HCT116 (cell line): Measurements from ENCODE around the gene CCDC61. TPM values are rescaled to one million over a fixed set of nuclear protein-coding genes. Genes with fewer than 3 reads are reported as not detected.

Experiments used
- ATAC-seq: fragments of 200-7000 bp; cut with Tn5 transposase; 2 replicates; pipeline ENCODE4 v1.9.1; 2020; ENCODE audit warnings: mild to moderate bottlenecking, moderate library complexity
- BruUV-seq: library from RNA; stranded (reverse); fragments of 400-500 nt; replicated peaks from 2 replicates; lab custom pipeline; 2021; lab: Mats Ljungman, UMichigan
- CTCF ChIA-PET: fragments of 300-600 bp; sonication (Branson Sonifier 250); formaldehyde crosslinking; loops from one replicate; lab custom pipeline; 2021; ENCODE audit warnings: antibody characterized with exemption; lab: Charles Lee
- POLR2A ChIA-PET: fragments of 300-600, 350-600 bp; sonication (Branson Sonifier 250); formaldehyde crosslinking; loops from one replicate; lab custom pipeline; 2021; ENCODE audit warnings: antibody characterized with exemption; lab: Charles Lee
- RAD21 ChIA-PET, 2 experiments: fragments of 300-600 bp; sonication (Branson Sonifier 250); formaldehyde crosslinking; loops; one replicate each; lab custom pipeline; 2023; ENCODE audit warnings: low total read pairs in 2 of 2; ENCODE audit not compliant: uncharacterized antibody in 2 of 2, unreplicated experiment in 2 of 2, low non-redundant PET in 1 of 2; lab: Charles Lee
- DNase-seq: peaks from one replicate; pipeline ENCODE4 v3.0.0-alpha.2; 2010; ENCODE audit warnings: low read depth, low spot score
- H2AFZ ChIP-seq: fragments of 200-600 bp; shearing (Covaris generic), sonication (generic); 2 replicates; pipeline ENCODE4 v1.6.1; 2017; ENCODE audit warnings: low read depth, mixed run types, mixed read lengths, antibody characterized with exemption, low read length; ENCODE audit not compliant: poor library complexity, severe bottlenecking
- H3K27ac ChIP-seq: 2 replicates; pipeline ENCODE4 v1.5.1; 2012; ENCODE audit warnings: low read depth, low read length
- H3K27me3 ChIP-seq: fragments of 200-600 bp; sonication (generic); 2 replicates; pipeline ENCODE4 v1.6.1; 2016; ENCODE audit warnings: mixed run types, low read length, mixed read lengths; ENCODE audit not compliant: insufficient read depth
- H3K36me3 ChIP-seq, 2 experiments: fragments of 200-500 bp in 1 of 2; fragments of 200-600 bp in 1 of 2; sonication (Bioruptor generic) in 1 of 2; sonication (generic) in 1 of 2; 2 replicates each; pipeline versions ENCODE4 v1.5.1 to v1.6.1; 2014 to 2016; ENCODE audit warnings: low read length in 2 of 2, inconsistent platforms in 1 of 2, mixed read lengths in 1 of 2, mixed run types in 1 of 2; ENCODE audit not compliant: insufficient read depth in 2 of 2, control insufficient read depth in 1 of 2
- H3K4me1 ChIP-seq, 2 experiments: fragments of 200-600 bp in 1 of 2; sonication (generic) in 1 of 2; 2 replicates each; pipeline versions ENCODE4 v1.5.1 to v1.6.1; 2012 to 2017; ENCODE audit warnings: low read length in 2 of 2, inconsistent platforms in 1 of 2, mild to moderate bottlenecking in 1 of 2, mixed read lengths in 1 of 2, mixed run types in 1 of 2, moderate library complexity in 1 of 2; ENCODE audit not compliant: insufficient read depth in 2 of 2, control insufficient read depth in 1 of 2
- H3K4me2 ChIP-seq: fragments of 200-600 bp; sonication (generic); 2 replicates; pipeline ENCODE4 v1.6.1; 2017; ENCODE audit warnings: mixed run types, low read length, mixed read lengths
- H3K4me3 ChIP-seq, 2 experiments: fragments of 200-600 bp in 1 of 2; sonication (generic) in 1 of 2; replicated peaks in 1 of 2; 2 replicates each; pipeline ENCODE4 v1.5.1; 2011 to 2016; ENCODE audit warnings: low read length in 2 of 2, control low read depth in 1 of 2, low read depth in 1 of 2, mild to moderate bottlenecking in 1 of 2, mixed read lengths in 1 of 2, mixed run types in 1 of 2
- H3K79me2 ChIP-seq: fragments of 200-600 bp; sonication (generic); 2 replicates; pipeline ENCODE4 v1.6.1; 2017; ENCODE audit warnings: mild to moderate bottlenecking, mixed run types, low read length, moderate library complexity, mixed read lengths; ENCODE audit not compliant: insufficient read depth
- H3K9ac ChIP-seq: fragments of 200-600 bp; sonication (generic); 2 replicates; pipeline ENCODE4 v1.6.1; 2016; ENCODE audit warnings: low read length, mixed read lengths
- H3K9me2 ChIP-seq: fragments of 200-600 bp; sonication (generic), shearing (Covaris generic); 2 replicates; pipeline ENCODE4 v1.6.1; 2017; ENCODE audit warnings: mixed run types, mild to moderate bottlenecking, moderate library complexity; ENCODE audit not compliant: insufficient read depth
- H3K9me3 ChIP-seq, 2 experiments: fragments of 200-500 bp in 1 of 2; fragments of 200-600 bp in 1 of 2; sonication (Bioruptor generic) in 1 of 2; sonication (generic) in 1 of 2; 2 replicates each; pipeline ENCODE4 v1.6.1; 2014 to 2017; ENCODE audit warnings: low read length in 2 of 2, mixed read lengths in 2 of 2, inconsistent platforms in 1 of 2, low read depth in 1 of 2, mild to moderate bottlenecking in 1 of 2, mixed run types in 1 of 2, moderate library complexity in 1 of 2; ENCODE audit not compliant: control insufficient read depth in 1 of 2, insufficient read depth in 1 of 2
- H4K20me1 ChIP-seq: fragments of 200-600 bp; sonication (generic), shearing (Covaris generic); 2 replicates; pipeline ENCODE4 v1.6.1; 2017; ENCODE audit warnings: mixed run types, mild to moderate bottlenecking, moderate library complexity; ENCODE audit not compliant: insufficient read depth
- ATF3 ChIP-seq: IDR thresholded peaks from 2 replicates; pipeline ENCODE4 v1.6.1; 2012
- CBX3 ChIP-seq: IDR thresholded peaks from 2 replicates; pipeline ENCODE4 v1.6.1; 2012; ENCODE audit warnings: low read depth
- CEBPB ChIP-seq: IDR thresholded peaks from 2 replicates; pipeline ENCODE4 v1.6.1; 2012; ENCODE audit warnings: low read depth
- ELF1 ChIP-seq: IDR thresholded peaks from 2 replicates; pipeline ENCODE4 v1.6.1; 2012; ENCODE audit warnings: low read depth, borderline replicate concordance
- EZH2 ChIP-seq: fragments of 200-600 bp; sonication (generic); IDR thresholded peaks from 2 replicates; pipeline ENCODE4 v1.6.1; 2017; ENCODE audit warnings: antibody characterized with exemption, mixed run types
- EZH2phosphoT487 ChIP-seq: fragments of 200-600 bp; IDR thresholded peaks from 2 replicates; pipeline ENCODE4 v1.6.1; 2018; ENCODE audit warnings: antibody characterized with exemption, borderline replicate concordance
- FOSL1 ChIP-seq: IDR thresholded peaks from 2 replicates; pipeline ENCODE4 v1.6.1; 2012; ENCODE audit warnings: low read depth
- JUND ChIP-seq: IDR thresholded peaks from 2 replicates; pipeline ENCODE4 v1.6.1; 2012
- MAX ChIP-seq: IDR thresholded peaks from 2 replicates; pipeline ENCODE4 v1.6.1; 2012
- POLR2A ChIP-seq: IDR thresholded peaks from 2 replicates; pipeline ENCODE4 v1.7.0; 2011; ENCODE audit warnings: borderline replicate concordance; ENCODE audit not compliant: insufficient read depth, insufficient read length; ENCODE audit errors: extremely low read depth
- POLR2AphosphoS5 ChIP-seq: IDR thresholded peaks from 2 replicates; pipeline ENCODE4 v1.6.1; 2011; ENCODE audit warnings: mild to moderate bottlenecking, low read depth, low read length, moderate library complexity
- RAD21 ChIP-seq: IDR thresholded peaks from 2 replicates; pipeline ENCODE4 v1.6.1; 2012; ENCODE audit warnings: low read depth, mild to moderate bottlenecking
- REST ChIP-seq: IDR thresholded peaks from 2 replicates; pipeline ENCODE4 v1.6.1; 2012; ENCODE audit warnings: low read depth
- SIN3A ChIP-seq: IDR thresholded peaks from 2 replicates; pipeline ENCODE4 v1.6.1; 2012; ENCODE audit warnings: low read depth
- SRF ChIP-seq: IDR thresholded peaks from 2 replicates; pipeline ENCODE4 v1.6.1; 2012; ENCODE audit warnings: low read depth
- TCF7L2 ChIP-seq: IDR thresholded peaks from 2 replicates; pipeline ENCODE4 v1.7.0; 2011; ENCODE audit warnings: borderline replicate concordance, inconsistent platforms; ENCODE audit not compliant: insufficient read depth, insufficient read length; ENCODE audit errors: extremely low read depth
- YY1 ChIP-seq: IDR thresholded peaks from 2 replicates; pipeline ENCODE4 v1.6.1; 2011; ENCODE audit warnings: low read length, low read depth, moderate library complexity, mild to moderate bottlenecking; ENCODE audit not compliant: insufficient replicate concordance; ENCODE audit errors: extremely low read depth
- intact Hi-C: fragments of 100-400 bp; cut with micrococcal nuclease; formaldehyde crosslinking; loops from 2 replicates; pipeline ENCODE4 v1.10.0; 2022
- total RNA-seq: library from RNA; stranded (reverse); gene quantifications from one replicate; pipeline ENCODE4 v1.2.1, GENCODE V29; 2021; ENCODE audit not compliant: unreplicated experiment

Gene CCDC61
- total RNA-seq, 1 experiment from 2014 or later, result 12.2 TPM

- H4K20me1 ChIP-seq, result no peaks in the 10 kb centered on the region
- CTCF ChIA-PET, result interaction anchor here (0.9 kb wide), 1 partner anchor 40 kb away, joined by 3 read pairs; no protein-coding TSS in a partner anchor
- H3K9me3 ChIP-seq, result no peaks in the 10 kb centered on the region
- H3K4me1 ChIP-seq, result peaks cover 0 to 8% of the 10 kb centered on the region in 2 experiments; a peak in 2 of 4 replicates
- no peaks in the 10 kb centered on the region for H3K36me3 ChIP-seq
- H3K27me3 ChIP-seq, result peaks cover 10% of the 10 kb centered on the region; the same call in 1 of the 2 replicates
- H3K9me2 ChIP-seq, result no peaks in the 10 kb centered on the region
- H3K79me2 ChIP-seq, result no peaks in the 10 kb centered on the region
- H3K9ac ChIP-seq, result no peak overlapping the region
- RAD21 ChIA-PET, result no interaction called here
- H2AFZ ChIP-seq, result no peak overlapping the region
- intact Hi-C loops, result no loop called here
- H3K4me3 ChIP-seq, result no peak overlapping the region
- ATAC-seq (no peak), DNase-seq (no peak)
- H3K27ac ChIP-seq, result no peak overlapping the region
- POLR2A ChIA-PET, result no interaction called here
- no peak overlapping the region for H3K4me2 ChIP-seq
- TF ChIP-seq SIN3A (no peak), YY1 (no peak), MAX (no peak), RAD21 (no peak), REST (no peak), EZH2phosphoT487 (no peak), SRF (no peak), EZH2 (no peak), CBX3 (no peak), FOSL1 (no peak), JUND (no peak), TCF7L2 (no peak), CEBPB (no peak), POLR2A (no peak), ELF1 (no peak), POLR2AphosphoS5 (no peak), ATF3 (no peak)
- BruUV-seq, result no TSS peak
Observed at GRCh38 chr19:46036744-46037128, 41.5 kb downstream of the CCDC61 start.
